GM21526 (cell line): ENCODE measurements around the gene APMAP.

Experiments used
- ATAC-seq: cut with Tn5 transposase; IDR thresholded peaks from one replicate; pipeline ENCODE4 v1.9.1; 2021; ENCODE audit warnings: moderate library complexity; ENCODE audit not compliant: unreplicated experiment, low FRiP score

The APMAP gene

GRCh38 chr20:24915440-24915839 is 77.1 kb downstream of the APMAP start:
- no peak for ATAC-seq

GRCh38 chr20:24914388-24915241 is 77.9 kb downstream of the APMAP start:
- ATAC-seq, result no peak

- ATAC-seq, result no peak
Observed at GRCh38 chr20:24913076-24913628, 79.4 kb downstream of the APMAP start.
